NCI-H226 (cell line): Measurements from ENCODE around the gene CACNA2D1.
"Not testable (repeated sequence)": the region's sequence is repeated elsewhere in the genome, so short reads cannot be mapped to it uniquely, and the experiment has no call there.

Experiments used
- DNase-seq: peaks from one replicate; pipeline ENCODE4 v3.0.0-alpha.2; 2015

Gene CACNA2D1

GRCh38 chr7:82433507-82433906 is 10.1 kb downstream of the CACNA2D1 start:
- no peak for DNase-seq

- not testable (repeated sequence) for DNase-seq
Observed at GRCh38 chr7:82432743-82433142, 10.8 kb downstream of the CACNA2D1 start.

DNA sequence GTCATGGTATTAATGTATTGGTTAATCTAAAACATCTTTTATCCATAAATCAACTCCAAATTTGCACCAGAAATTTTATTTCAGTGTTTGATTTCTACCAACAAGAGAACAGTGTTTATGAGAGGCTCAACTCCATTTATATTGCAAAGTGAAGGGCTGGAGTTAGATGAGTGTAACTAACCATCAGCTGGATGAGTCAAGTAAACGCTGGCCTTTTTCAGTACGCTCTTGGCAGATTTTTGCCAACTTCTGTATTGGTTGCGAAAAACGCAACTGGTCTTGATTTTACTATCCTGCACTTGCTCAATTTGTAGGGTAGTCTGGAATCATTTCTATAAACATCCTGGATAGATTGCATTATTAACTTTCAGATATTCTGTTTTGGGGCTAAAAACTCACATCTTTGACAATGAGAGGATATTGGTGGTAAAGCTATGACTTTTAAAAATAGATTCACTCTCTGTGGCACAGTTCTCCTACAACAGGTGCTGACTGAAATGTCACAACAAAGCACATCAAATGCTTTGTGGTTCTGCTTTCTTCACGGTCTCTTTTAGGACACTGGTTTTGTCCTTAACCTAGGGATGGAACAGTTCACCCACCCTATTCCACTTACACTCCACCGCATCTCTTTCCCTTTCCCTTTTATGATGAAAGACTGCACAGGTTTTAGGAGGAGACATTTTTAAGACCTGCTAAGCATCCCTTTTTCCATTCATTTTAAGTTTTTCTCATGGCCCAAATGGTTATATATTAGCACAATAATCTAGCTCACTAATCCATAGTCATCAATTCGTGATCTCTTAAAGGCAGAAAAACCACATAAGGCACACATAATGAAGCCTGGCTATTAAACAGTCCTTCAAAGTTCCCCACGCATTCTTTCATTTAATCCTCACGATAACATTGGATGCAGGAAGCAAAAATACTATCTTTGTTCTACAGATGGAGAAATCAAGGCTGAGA is 12.8 kb downstream of the CACNA2D1 start:
- no peak for DNase-seq

DNA sequence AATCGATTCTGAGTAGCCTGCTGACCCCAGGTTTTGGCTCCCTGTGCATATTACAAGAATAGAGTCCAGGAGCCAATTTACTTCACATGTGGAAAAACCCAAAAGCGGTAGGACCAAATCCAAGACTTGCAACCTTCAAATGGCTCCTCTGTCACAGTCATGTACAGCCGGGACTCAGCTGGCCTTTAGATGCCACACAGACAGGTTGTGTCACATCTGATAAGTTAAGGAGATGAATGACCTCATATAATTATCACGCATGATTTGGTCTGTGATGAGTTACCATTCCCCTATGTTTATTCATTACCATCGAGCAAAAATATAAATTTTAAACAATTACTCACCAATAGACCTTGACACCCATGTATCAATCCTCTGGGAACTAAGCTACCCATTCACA is 14.2 kb downstream of the CACNA2D1 start:
- DNase-seq, result no peak

DNA sequence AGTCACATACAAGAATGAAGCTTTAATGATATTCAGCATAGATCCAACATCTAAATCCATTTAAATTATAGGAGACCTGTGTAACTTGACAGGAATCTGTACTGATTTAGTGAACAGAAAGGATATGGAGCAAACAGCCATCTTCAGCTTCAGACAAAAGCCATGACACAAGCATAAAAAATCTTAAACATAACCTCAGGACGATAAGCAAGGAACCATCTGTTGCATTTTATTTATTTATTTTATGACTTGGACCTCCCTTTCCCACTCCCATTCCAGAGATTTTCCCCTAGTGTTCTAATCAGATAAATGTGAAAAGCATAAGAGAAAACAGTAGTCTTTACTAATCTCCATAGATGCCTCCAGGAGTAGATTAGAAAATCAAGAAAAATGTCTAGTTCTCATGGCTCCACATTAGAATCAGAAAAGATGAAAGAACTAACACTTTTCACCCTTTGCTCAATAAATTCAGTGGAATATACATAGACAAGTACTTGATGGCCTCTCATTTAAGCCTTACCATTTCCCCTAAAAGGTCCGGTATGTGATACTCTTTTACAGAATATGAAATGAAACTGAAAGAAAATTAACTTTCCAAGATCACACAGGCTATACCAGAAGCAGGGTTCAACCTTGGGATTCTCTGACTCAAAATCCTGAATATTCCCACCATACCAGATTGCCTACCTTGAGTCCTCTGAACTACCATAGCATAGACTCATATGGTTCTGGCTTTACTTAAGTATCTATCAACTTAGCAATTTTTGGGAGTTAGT is 15.2 kb downstream of the CACNA2D1 start:
- DNase-seq, result peak; percentile 75

DNA sequence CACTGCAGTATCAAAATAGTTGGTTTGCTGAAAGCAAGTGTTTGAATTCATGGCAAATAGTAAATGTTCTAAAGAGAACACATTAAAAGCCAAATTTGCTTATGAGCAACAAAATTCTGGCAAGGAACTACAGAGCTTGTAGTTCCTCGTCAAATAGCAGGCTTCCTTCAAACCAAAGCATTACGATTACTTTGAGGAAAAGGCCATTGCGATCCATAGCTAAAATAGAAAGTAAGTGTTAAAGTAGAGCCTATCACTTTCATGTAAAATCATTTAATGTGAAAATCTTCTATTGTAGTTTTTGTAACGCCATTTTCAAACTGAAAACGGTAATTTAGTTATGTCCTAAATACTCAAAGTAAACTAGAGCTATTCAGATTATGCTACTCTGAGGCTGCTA is 20.1 kb downstream of the CACNA2D1 start:
- DNase-seq, result no peak

- no peak for DNase-seq
Observed at GRCh38 chr7:82419200-82419599, 24.4 kb downstream of the CACNA2D1 start.

DNA sequence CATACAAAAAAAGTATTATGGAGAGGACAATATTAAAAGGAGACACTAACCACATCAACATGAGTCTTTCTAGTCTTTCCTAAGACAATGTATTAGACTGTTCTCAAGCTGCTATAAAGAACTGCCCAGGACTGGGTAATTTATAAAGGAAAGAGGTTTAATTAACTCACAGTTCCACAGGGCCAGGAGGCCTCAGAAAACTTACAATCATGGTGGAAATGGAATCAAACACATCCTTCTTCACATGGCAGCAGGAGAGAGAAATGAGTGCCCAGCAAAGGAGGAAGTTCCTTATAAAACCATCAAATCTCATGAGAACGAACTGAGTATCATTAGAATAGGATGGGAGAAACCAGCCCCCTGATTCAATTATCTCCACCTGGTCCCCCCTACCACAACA is 25.7 kb downstream of the CACNA2D1 start:
- DNase-seq, result no peak

GRCh38 chr7:82416402-82416801 is 27.2 kb downstream of the CACNA2D1 start:
- DNase-seq, result no peak

GRCh38 chr7:82414389-82414788 is 29.2 kb downstream of the CACNA2D1 start:
- no peak for DNase-seq

DNA sequence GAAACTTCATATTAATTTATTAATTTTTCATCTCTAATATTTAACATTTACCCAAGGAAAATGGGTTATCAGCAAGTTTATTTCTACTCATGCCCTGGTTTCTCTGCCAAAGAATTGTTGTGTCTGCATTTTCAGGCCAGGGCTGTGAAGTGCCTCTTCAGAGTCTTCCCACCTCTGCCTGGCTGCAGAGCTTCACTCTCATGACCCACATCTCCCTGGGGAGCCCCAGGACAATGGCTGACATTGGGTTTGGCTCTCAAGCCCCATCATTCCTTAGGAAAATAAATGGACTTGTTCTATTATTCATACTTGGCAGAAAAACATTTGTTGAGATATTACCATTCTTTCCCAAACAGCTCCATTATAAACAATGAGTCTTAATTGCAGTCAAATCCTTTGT is 30.3 kb downstream of the CACNA2D1 start:
- DNase-seq, result no peak

DNA sequence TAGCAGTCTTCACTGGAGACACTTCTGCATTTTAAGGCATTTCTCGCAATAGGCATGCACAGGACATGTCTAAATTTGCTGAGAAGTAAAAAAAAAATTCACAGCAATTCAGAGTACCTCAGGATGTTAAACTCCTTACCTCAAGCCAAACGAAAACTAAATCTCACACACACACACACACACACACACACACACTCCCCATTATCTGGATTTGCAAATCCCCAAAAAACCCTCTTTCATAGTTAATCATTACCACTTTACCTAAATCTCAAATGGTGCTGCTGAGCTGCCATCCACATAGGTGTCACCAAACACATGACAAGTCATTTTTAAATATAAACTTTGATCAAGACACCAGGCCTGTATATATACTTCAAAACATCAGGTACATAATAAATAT is 31.8 kb downstream of the CACNA2D1 start:
- no peak for DNase-seq

GRCh38 chr7:82410461-82410860 is 33.1 kb downstream of the CACNA2D1 start:
- no peak for DNase-seq

- no peak for DNase-seq
Observed at GRCh38 chr7:82406937-82407336, 36.6 kb downstream of the CACNA2D1 start.

DNA sequence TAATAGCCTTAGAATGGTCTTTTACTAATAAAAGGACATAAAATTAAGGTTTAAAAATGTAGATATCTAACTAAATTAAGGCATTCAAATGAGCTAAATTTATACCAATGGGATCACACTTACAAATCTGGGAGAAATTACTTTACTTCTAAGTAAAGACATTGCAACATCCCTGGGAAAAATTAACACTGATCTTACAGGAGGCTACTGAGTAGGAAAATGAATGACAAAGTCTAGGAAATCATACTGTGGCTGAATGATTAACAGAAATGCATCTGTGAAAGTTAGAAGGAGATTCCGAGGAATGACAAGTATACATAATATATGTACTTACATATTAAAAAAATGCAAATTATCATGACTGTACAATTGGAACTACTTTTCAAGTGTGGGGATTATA is 38.3 kb downstream of the CACNA2D1 start:
- no peak for DNase-seq

DNA sequence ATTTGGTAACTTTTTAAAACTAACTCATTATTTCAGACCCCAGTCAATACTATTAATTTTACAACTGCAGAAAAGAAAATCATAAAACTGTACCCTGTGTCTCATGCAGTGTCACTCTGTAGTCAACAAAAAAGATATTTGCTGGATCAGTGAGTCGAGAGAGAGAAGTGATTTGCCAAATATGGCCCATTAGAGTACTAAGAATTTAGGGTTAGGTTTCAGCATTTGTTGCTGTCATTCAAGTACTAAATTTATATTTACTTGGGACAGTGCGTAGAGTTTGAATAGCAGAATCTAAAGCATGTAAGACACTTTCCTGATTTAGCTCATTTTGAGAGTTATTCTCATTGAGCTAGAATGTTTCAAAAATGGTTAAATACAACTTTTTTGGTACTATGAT is 38.9 kb downstream of the CACNA2D1 start:
- DNase-seq, result no peak

- no peak for DNase-seq
Observed at GRCh38 chr7:82404094-82404493, 39.5 kb downstream of the CACNA2D1 start.

GRCh38 chr7:82397879-82398524 is 45.6 kb downstream of the CACNA2D1 start:
- no peak for DNase-seq

DNA sequence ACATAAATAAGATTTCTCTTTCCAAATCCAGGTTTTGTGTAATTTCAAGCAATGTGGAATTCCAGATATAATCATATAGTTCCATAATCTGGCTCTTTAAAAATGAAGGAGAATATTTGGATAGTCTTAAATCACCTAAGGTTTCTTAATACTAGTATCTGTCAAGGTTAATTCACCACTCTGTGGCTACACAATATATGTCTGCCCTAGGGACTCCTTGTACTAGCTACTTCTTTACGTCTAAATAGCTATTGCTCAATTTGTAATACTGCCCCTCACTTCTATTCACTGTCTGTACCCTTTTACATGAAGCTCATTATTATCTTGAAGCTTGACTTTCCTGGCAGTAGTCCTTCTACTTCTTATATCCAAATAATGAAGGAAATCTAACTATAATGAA is 47.2 kb downstream of the CACNA2D1 start:
- no peak for DNase-seq

GRCh38 chr7:82395147-82395546 is 48.4 kb downstream of the CACNA2D1 start:
- DNase-seq, result no peak

- DNase-seq, result no peak
Observed at GRCh38 chr7:82393840-82394220, 49.7 kb downstream of the CACNA2D1 start.

DNA sequence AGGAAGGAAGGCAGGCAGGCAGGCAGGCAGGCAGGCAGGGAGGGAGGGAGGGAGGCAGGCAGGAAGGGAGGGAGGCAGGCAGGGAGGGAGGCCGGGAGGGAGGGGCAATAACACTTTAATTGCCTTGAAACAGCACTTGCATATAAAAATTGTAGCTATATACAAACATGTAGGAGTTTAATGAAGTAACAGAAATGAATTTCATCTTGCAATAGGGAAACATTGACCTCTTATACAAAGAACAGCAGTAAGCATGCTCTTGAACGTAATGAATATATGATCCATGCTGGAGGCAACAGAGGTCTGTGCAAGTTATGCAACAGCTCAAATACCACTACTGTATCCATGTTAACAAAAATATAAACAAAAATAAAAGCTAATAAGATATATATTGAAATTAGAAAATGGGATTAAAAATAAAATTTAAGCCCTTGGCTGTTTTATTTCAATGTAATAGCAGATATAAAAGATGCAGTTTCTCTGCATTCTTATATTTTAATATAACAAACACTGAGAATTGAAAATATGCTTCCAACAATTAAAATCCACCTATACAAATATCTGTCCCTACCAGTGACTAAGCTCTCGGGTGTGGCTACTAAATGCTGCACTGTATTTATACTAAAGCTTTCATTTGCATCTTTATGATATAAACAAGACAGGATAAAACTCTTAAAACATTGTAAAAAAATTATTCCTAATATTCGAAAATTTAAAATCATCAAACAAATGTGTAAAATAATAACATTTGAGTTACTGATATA is 50.3 kb downstream of the CACNA2D1 start:
- DNase-seq, result no peak

DNA sequence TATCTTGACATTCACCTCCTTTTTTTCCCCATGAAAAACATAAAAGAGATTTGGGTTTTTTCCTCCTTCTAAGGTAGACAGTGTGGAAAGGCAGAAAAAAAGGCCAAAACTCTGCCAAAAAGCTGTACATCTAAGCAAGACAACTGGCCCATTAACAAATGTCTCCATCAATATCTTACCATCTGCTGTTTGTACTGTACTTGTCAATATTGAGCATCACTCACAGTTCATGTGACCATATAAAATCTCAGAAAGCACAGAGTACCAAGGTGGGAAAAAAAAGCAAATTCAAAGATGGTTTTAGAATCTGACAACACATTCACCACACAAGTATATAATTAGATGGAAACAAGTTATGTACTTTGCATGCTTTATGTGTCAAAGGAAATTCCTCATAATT is 52.6 kb downstream of the CACNA2D1 start:
- no peak for DNase-seq
